ENCODE measurements around the gene ARL15. TPM values are rescaled to one million over a fixed set of nuclear protein-coding genes. Genes with fewer than 3 reads are reported as not detected.

ARL15 gene
- total and polyA plus RNA-seq, 2 of the 4 experiments (the other 2 are of a cell fraction) = 7.3 to 19.2 TPM

DNA sequence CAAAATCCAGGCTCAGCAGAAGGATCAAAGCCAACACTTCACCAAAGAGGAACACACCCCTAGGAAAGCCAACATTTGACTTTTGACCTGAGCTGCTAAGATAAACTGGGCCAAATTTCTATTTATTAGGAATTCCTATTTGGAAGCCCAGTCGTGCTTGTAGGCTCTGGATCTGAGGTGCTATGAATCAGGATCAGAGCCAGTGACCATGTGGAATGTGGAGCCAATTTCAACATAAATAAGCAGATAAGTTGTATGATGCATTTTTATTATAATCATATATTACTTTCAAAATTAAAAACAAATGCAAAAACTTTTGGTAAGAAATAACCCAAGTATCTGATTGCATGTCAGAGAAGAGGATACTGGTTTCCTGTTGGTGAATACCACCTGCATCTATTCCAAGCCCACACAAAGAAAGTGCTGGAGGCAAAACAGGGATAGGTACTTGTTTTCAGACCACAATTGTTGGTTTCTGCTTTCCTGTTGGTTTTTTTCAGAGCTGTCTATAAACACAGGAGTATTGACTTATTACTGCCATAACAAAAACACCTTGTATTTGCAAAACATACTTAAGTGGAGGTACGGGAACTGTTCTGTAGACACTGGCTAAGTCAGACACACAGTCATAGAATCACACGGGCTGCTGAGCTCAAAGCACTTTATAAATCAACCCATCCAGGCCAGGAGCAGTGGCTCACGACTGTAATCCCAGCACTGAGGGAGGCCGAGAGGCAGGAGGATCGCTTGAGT is 52.8 kb downstream of the ARL15 start:
- Histone ChIP-seq H3K9ac (ENCODE audit: low read depth, low read length) (no peak overlapping the region), H3K79me1 (ENCODE audit: low read depth in 1 of 2, low read length in 2 of 2) (peaks cover 12 to 13% of the 10 kb centered on the region in 2 experiments), H4K8ac (ENCODE audit: low read depth in 2 of 2, low read length in 2 of 2) (no peak overlapping the region), H3K4me3 (ENCODE audit: insufficient read depth, low read depth, low read length) (no peak overlapping the region), H2BK15ac (ENCODE audit: low read depth, low read length) (no peak overlapping the region), H2AK9ac (replicated peaks; ENCODE audit: low read depth, low read length, poor library complexity) (no peak overlapping the region), H3K4me2 (ENCODE audit: low read depth, low read length) (no peak overlapping the region), H3K23ac (ENCODE audit: low read depth, low read length) (no peak overlapping the region), H3K27me3 (ENCODE audit: control insufficient read depth, insufficient read depth, low read length) (no peaks in the 10 kb centered on the region), H3K56ac (ENCODE audit: extremely low read depth, insufficient read depth, low read length) (no peak overlapping the region), H3K9me1 (ENCODE audit: insufficient read depth, low read length) (0 out of 2 replicates have a peak, but pooled peaks cover 2% of the 10 kb centered on the region), H2BK5ac (ENCODE audit: low read depth, low read length, poor library complexity, severe bottlenecking) (no peak overlapping the region), H2AK5ac (ENCODE audit: low read depth, low read length) (no peak overlapping the region), H3K18ac (ENCODE audit: low read depth, low read length) (no peak overlapping the region), H2BK20ac (ENCODE audit: low read depth, low read length) (no peak overlapping the region), H3K27ac (ENCODE audit: insufficient read depth, low read length) (no peak overlapping the region), H3K9me3 (ENCODE audit: control insufficient read depth, insufficient read depth, low read length) (no peaks in the 10 kb centered on the region), H3K4ac (ENCODE audit: low read depth, low read length) (no peak overlapping the region), H2BK120ac (ENCODE audit: low read depth, low read length) (no peak overlapping the region), H3K36me3 (ENCODE audit: control insufficient read depth, insufficient read depth, low read length) (no peaks in the 10 kb centered on the region), H2AFZ (replicated peaks; ENCODE audit: low read length, poor library complexity) (no peak overlapping the region), H3K14ac (replicated peaks; ENCODE audit: low read depth, low read length) (no peak overlapping the region), H3K4me1 (ENCODE audit: control insufficient read depth, insufficient read depth, low read length) (peaks cover 5% of the 10 kb centered on the region; the same call in 1 of the 2 replicates), H4K91ac (ENCODE audit: insufficient read depth, low read depth, low read length) (no peak overlapping the region), H4K20me1 (ENCODE audit: insufficient read depth, low read length) (peaks cover 2% of the 10 kb centered on the region; the same call in 1 of the 2 replicates), H4K5ac (ENCODE audit: low read depth, low read length) (no peak overlapping the region)
- DNase-seq (peak; percentile 29), ATAC-seq (ENCODE audit: low read depth) (no peak)
- POLR2A ChIA-PET (ENCODE audit: unreplicated experiment) = no interaction called here
- dilution Hi-C loops (cut with HindIII; ENCODE audit: low sequenced_read_pairs, unreplicated experiment) (no loop called here), in situ Hi-C loops (cut with MboI; ENCODE audit: low sequenced_read_pairs) (loop anchor here (5.0 to 10.0 kb wide), 3 partner anchors 155 to 637 kb away; no protein-coding TSS in a partner anchor), intact Hi-C loops (cut with micrococcal nuclease) (loop anchor here (5.0 kb wide), 1 partner anchor 50 kb away; no protein-coding TSS in a partner anchor)
- 70% methylated on average over 2 of the region's 6 CpGs; no CpG with 5 or more reads in 1 of the 2 experiments for WGBS, 2 experiments (ENCODE audit: extremely low coverage in 2 of 2, insufficient read length in 1 of 2)
- TF ChIP-seq POLR2A (IDR thresholded peaks at IDR 0.05; ENCODE audit: low read depth, low read length) (no peak), RFX5 (IDR thresholded peaks at IDR 0.05; ENCODE audit: low read depth, low read length) (no peak), NFE2L2 (IDR thresholded peaks at IDR 0.05; ENCODE audit: low read depth, low read length) (no peak), SMC3 (IDR thresholded peaks at IDR 0.05; ENCODE audit: low read depth, low read length) (no peak), RAD21 (IDR thresholded peaks at IDR 0.05; ENCODE audit: low read length) (no peak)
- no TSS peak for BruUV-seq (replicated peaks)
- CTCF ChIA-PET = interaction anchor here (1.3 to 1.8 kb wide), 2 partner anchors 14 to 162 kb away, joined by 3 read pairs; no protein-coding TSS in a partner anchor
